Epithelial cell of esophagus (primary cell): ENCODE results near the gene WDR81.

Source experiments
- DNase-seq: peaks from one replicate; pipeline ENCODE4 v3.0.0; 2010; ENCODE audit warnings: low read depth
- H3K4me3 ChIP-seq: 2 replicates; pipeline ENCODE4 v1.5.1; 2011; ENCODE audit warnings: mild to moderate bottlenecking, low read length, control low read depth
- CTCF ChIP-seq: IDR thresholded peaks from 2 replicates; pipeline ENCODE4 v1.5.1; 2011; ENCODE audit warnings: low read depth, mild to moderate bottlenecking, low read length, control low read depth, inconsistent platforms; ENCODE audit not compliant: insufficient read depth; ENCODE audit errors: missing control alignments

WDR81 gene

GRCh38 chr17:1787301-1787902 lies 62.9 kb downstream of the WDR81 start:
- H3K4me3 ChIP-seq, result no peak overlapping the region
- peak; percentile 92 for DNase-seq
- no peak for TF ChIP-seq CTCF
